HFFc6 (cell line): ENCODE results near the gene TMEM154. TPM values are rescaled to one million over a fixed set of nuclear protein-coding genes. Genes with fewer than 3 reads are reported as not detected.

ENCODE experiments used
- DNase-seq: peaks from one replicate; pipeline ENCODE4 v3.0.0-alpha.2; 2018
- H3K27ac Mint-ChIP-seq: 2 replicates; pipeline ENCODE4 v1.8.0; 2020; ENCODE audit warnings: mild to moderate bottlenecking, mixed read lengths
- H3K27me3 Mint-ChIP-seq: 2 replicates; pipeline ENCODE4 v1.8.0; 2021; ENCODE audit warnings: mild to moderate bottlenecking, moderate library complexity, mixed read lengths; ENCODE audit not compliant: insufficient read depth
- H3K36me3 Mint-ChIP-seq: 2 replicates; pipeline ENCODE4 v1.8.0; 2021; ENCODE audit warnings: low read depth, mixed read lengths
- H3K4me1 Mint-ChIP-seq: 2 replicates; pipeline ENCODE4 v1.8.0; 2020; ENCODE audit warnings: low read depth, mixed read lengths
- H3K4me3 Mint-ChIP-seq: 2 replicates; pipeline ENCODE4 v1.8.0; 2020; ENCODE audit warnings: mild to moderate bottlenecking, moderate library complexity, mixed read lengths
- H3K9me3 Mint-ChIP-seq: 2 replicates; pipeline ENCODE4 v1.8.0; 2020; ENCODE audit warnings: mild to moderate bottlenecking, mixed read lengths
- total RNA-seq, 6 experiments: library from RNA; stranded (reverse); fragmentation: NEBNext Ultra II Directional; extraction: Animal tissue kit (Norgen Biotek cat#: 25700); gene quantifications; 2 replicates in 1 of 6; 3 replicates in 5 of 6; pipeline ENCODE4 v1.2.3, GENCODE V29; 2021
- TF ChIP-seq, protein P1 (sequence below): fragments of 200-600 bp; sonication (generic); IDR thresholded peaks from 2 replicates; pipeline ENCODE4 v1.5.0; 2021; ENCODE audit warnings: antibody characterized with exemption, mild to moderate bottlenecking

The TMEM154 gene
- total RNA-seq, 6 experiments from 2014 or later: 0.23 to 4.0 (median 0.95) TPM

DNA sequence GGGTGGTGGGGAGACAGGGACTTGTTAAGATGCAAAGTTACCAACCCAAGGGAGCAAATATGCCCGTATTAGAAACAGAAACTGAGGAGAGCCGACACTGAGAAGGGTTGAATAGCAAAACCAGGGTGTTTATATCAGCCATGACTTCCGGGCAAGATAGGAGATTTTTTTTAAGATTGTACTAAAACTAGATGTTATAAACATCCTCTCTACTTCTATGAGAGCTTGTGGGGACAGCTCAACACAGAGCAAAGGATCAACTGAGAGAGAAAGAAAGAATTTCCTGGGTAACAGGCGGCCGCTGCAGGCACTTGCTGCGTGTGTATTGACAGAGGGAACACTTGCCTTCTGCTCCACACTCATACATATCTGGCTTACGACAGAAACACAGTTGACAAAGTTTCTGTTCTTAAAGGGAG lies 94.8 kb downstream of the TMEM154 start:
- Mint-ChIP-seq H3K27me3 (peaks cover 25% of the 10 kb centered on the region), H3K4me1 (peaks cover 4% of the 10 kb centered on the region), H3K9me3 (no peaks in the 10 kb centered on the region), H3K4me3 (peak overlapping the region; percentile 15; the same call in 1 of the 2 replicates), H3K27ac (no peak overlapping the region), H3K36me3 (no peaks in the 10 kb centered on the region)
- TF ChIP-seq, protein P1, sequence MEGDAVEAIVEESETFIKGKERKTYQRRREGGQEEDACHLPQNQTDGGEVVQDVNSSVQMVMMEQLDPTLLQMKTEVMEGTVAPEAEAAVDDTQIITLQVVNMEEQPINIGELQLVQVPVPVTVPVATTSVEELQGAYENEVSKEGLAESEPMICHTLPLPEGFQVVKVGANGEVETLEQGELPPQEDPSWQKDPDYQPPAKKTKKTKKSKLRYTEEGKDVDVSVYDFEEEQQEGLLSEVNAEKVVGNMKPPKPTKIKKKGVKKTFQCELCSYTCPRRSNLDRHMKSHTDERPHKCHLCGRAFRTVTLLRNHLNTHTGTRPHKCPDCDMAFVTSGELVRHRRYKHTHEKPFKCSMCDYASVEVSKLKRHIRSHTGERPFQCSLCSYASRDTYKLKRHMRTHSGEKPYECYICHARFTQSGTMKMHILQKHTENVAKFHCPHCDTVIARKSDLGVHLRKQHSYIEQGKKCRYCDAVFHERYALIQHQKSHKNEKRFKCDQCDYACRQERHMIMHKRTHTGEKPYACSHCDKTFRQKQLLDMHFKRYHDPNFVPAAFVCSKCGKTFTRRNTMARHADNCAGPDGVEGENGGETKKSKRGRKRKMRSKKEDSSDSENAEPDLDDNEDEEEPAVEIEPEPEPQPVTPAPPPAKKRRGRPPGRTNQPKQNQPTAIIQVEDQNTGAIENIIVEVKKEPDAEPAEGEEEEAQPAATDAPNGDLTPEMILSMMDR: no peak
- DNase-seq: no peak

DNA sequence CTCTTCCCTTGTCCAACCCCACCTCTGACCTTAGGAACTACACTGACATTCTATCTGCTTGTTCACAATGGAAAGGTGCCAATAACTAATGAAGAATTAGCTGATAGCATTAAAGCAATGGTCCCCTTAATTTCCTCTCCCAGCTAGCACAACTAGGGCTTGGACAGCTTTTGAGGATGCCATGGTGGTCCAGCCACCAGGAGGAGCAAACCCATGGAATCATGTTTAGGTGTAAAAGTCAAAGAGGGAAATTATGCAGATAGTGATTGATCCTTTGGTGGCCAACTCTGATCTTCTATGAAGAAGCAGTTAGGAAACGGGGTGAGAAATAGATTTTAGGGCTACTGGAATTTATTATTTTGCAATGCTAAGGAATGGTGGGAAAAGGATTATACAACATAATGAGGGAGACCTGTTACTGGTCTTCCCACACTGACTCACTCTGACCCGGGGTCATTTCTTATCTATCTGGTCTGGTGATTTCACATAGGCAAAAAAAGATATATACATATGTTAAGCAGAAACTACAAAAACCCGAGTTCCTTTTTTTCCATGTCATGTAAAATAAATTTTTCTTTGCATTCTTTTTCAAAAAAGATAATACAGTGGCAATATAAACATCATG lies 98.1 kb downstream of the TMEM154 start:
- H3K4me1 Mint-ChIP-seq: peaks cover 10% of the 10 kb centered on the region
- H3K36me3 Mint-ChIP-seq: no peaks in the 10 kb centered on the region
- TF ChIP-seq, protein P1: peak; percentile 42
- no peak overlapping the region for H3K4me3 Mint-ChIP-seq
- H3K27ac Mint-ChIP-seq: no peak overlapping the region
- peaks cover 37% of the 10 kb centered on the region for H3K27me3 Mint-ChIP-seq
- H3K9me3 Mint-ChIP-seq: no peaks in the 10 kb centered on the region
- no peak for DNase-seq

DNA sequence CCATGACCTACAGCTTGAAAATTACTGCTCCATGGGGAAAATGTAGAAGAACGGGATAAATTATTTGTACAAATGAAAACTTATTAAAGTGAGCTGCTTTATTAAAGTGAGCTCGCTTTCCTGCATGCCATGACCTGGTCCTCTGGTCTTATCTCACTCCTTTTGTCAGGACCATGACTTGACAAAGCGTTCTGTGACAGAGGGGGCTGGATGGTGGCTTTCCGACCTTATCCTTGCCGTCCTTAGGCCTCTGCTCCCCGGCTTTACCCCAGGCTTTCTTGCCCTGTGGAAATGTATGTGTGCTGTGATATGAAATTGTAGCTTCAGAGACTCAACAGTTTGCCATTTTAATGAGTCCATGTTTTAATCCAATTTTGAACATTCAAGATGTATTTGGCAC lies 99.9 kb downstream of the TMEM154 start:
- H3K27me3 Mint-ChIP-seq: peaks cover 29% of the 10 kb centered on the region
- no peak for DNase-seq

DNA sequence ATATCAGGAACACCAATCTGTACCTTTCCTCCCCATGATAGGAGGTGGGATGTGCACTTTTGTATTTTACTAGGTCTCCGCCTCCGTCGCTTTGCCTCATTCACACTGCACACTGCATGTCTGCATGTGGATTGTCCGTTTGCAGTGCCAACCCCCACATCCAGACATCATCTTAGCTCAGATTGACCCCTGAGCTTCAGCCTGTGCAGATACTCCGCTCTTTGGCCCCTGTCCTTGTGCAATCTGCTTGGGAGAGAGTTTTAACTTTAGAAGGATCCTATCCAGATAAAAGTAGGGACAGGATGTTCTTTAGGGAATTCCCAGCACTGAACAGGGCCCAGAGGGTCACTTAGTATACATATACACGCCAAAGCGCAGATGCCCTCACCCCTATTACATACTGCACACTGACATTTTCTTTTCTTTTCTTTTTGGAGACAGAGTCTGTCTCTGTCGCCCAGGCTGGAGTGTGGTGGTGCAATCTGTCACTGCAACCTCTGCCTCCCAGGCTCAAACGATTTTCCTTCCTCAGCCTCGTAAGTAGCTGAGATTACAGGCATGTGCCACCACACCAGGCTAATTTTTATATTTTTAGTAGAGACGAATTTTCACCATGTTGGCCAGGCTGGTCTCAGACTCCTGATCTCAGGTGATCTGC lies 100.6 kb downstream of the TMEM154 start:
- no peaks in the 10 kb centered on the region for H3K36me3 Mint-ChIP-seq
- peaks cover 27% of the 10 kb centered on the region for H3K27me3 Mint-ChIP-seq
- H3K4me3 Mint-ChIP-seq: no peak overlapping the region
- no peak for DNase-seq
- H3K4me1 Mint-ChIP-seq: peaks cover 10% of the 10 kb centered on the region
- TF ChIP-seq, protein P1: no peak
- no peaks in the 10 kb centered on the region for H3K9me3 Mint-ChIP-seq
- no peak overlapping the region for H3K27ac Mint-ChIP-seq

More for the DNA sequence above, 99.9 kb downstream of the TMEM154 start:
- TF ChIP-seq, protein P1: no peak
- H3K9me3 Mint-ChIP-seq: no peaks in the 10 kb centered on the region
- H3K4me1 Mint-ChIP-seq: peaks cover 10% of the 10 kb centered on the region
- H3K36me3 Mint-ChIP-seq: no peaks in the 10 kb centered on the region
- H3K4me3 Mint-ChIP-seq: no peak overlapping the region
- no peak overlapping the region for H3K27ac Mint-ChIP-seq

DNA sequence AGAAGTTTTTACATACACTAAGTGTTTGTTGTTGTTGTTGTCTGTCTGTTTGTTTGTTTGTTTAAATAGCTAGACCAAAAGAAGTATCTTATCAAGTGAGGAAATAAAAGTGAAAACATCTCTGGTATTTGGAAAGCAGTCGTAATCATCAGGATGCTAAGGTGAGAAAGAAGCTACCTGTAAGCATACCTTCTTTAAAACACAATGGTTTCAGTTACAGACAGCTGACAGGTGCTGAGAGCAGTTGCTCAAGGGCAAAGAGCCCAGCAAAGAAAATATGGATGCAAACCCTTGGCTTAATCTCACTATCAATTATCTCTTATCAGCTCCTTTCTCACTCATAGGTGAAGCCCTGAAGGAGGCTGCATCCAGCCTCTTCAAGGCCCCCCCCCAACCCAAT lies 101.1 kb downstream of the TMEM154 start:
- TF ChIP-seq, protein P1: no peak
- peaks cover 28% of the 10 kb centered on the region for H3K27me3 Mint-ChIP-seq
- no peak for DNase-seq
- no peak overlapping the region for H3K27ac Mint-ChIP-seq
- H3K4me3 Mint-ChIP-seq: no peak overlapping the region
- no peaks in the 10 kb centered on the region for H3K36me3 Mint-ChIP-seq
- peaks cover 10% of the 10 kb centered on the region for H3K4me1 Mint-ChIP-seq
- H3K9me3 Mint-ChIP-seq: no peaks in the 10 kb centered on the region
